ENCODE data around the gene HIVEP3. TPM values are rescaled to one million over a fixed set of nuclear protein-coding genes. Genes with fewer than 3 reads are reported as not detected.
A peak's percentile ranks its signal among the peaks of the same experiment; 100 is the strongest.

Gene HIVEP3
- total RNA-seq, 1 donor from 2014 or later, result 1.2 TPM

DNA sequence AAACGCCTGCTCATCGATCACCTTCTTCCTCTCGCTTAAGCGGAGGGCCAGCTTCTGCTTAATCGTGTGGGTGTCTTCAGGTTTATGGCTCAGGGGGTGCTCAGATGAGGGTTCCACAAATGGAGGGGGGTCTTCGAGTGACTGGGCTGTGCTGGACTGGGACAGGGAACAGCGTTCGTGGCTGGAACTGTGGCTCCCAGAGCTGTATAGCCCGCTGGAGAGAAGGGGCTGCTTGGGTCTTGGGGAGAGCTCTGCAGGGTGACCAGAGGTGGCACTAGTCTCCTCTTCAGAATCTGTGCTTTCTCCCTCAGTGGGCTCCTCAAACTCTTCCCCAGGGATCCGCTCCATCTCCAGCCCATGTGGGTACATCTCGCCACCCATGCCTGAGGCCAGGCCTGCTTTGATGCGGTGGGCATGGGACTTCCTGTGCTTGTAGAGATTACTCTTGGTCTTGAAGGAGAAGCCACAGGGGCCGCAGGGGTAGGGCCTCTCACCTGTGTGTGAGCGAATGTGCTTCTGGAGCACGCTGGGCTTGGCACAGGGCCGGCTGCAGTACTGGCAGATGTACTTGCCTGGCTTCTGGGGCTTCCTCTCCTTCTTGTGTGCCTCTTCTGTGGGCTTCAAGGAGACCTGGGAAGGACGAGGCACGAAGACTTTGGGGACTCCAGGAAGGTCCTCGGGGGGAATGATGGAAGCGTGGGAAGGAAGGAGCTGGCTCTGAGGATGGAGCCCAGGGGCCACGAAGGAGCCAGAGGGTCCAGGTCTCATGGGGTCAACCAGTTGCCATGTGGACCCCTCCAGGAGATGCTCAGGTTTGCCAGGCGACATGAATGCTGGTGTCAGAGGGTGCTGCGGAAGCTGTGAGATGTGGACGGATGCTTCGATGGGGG is 334.8 kb downstream of the HIVEP3 start:
- TF ChIP-seq, protein P1, sequence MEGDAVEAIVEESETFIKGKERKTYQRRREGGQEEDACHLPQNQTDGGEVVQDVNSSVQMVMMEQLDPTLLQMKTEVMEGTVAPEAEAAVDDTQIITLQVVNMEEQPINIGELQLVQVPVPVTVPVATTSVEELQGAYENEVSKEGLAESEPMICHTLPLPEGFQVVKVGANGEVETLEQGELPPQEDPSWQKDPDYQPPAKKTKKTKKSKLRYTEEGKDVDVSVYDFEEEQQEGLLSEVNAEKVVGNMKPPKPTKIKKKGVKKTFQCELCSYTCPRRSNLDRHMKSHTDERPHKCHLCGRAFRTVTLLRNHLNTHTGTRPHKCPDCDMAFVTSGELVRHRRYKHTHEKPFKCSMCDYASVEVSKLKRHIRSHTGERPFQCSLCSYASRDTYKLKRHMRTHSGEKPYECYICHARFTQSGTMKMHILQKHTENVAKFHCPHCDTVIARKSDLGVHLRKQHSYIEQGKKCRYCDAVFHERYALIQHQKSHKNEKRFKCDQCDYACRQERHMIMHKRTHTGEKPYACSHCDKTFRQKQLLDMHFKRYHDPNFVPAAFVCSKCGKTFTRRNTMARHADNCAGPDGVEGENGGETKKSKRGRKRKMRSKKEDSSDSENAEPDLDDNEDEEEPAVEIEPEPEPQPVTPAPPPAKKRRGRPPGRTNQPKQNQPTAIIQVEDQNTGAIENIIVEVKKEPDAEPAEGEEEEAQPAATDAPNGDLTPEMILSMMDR (conservative IDR thresholded peaks at IDR 0.05), result no peak
- DNase-seq (ENCODE audit: low read depth, low spot score), result no peak
- no peaks in the 10 kb centered on the region for H3K9me3 Mint-ChIP-seq
- no peaks in the 10 kb centered on the region for H3K36me3 Mint-ChIP-seq (ENCODE audit: low read depth)
- no peak overlapping the region for H3K27ac Mint-ChIP-seq (ENCODE audit: unreplicated experiment)
- H3K4me3 Mint-ChIP-seq, result no peak overlapping the region
- H3K4me1 Mint-ChIP-seq, result no peaks in the 10 kb centered on the region
- no peaks in the 10 kb centered on the region for H3K27me3 Mint-ChIP-seq (ENCODE audit: low read depth)

DNA sequence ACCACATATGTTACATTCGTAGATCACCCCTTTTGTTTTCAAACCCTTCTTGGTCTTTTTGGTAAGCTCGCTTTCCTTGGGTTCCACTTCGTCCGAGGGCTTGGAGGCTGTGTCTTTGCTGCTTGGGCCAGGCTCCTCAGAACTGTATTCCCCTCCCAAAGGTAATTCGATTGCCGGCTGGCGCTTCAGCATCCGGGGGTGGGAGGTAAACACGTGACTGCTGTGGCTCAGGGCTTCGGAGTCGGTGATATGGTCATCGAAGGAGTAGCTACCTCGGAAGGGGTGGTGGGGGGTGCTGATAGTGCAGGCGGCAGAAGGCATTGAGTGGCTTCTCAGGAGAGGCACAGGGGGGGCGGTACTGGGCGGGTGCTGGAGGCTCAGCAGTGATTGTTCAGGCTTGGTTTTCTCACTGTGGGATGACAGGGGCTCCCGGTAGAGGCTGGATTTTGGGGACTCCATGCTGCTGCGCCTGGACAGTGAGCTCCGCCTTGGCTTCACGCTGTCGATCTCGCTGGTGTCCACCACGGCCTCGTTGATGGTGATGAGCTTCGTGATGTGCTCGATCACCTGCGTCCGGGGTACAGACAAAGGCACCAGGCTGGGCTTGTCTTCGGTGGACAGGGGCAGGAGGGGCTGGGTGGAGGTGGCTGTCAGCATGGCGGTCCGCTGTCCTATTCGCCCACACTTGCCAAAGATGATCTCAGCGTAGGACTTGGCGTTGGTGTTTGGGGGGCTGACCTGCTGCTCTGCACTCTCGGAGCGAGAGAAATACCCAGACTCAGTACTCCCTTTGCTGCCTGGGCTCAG is 335.7 kb downstream of the HIVEP3 start:
- H3K36me3 Mint-ChIP-seq (ENCODE audit: low read depth), result no peaks in the 10 kb centered on the region
- H3K4me1 Mint-ChIP-seq, result no peaks in the 10 kb centered on the region
- no peak overlapping the region for H3K4me3 Mint-ChIP-seq

DNA sequence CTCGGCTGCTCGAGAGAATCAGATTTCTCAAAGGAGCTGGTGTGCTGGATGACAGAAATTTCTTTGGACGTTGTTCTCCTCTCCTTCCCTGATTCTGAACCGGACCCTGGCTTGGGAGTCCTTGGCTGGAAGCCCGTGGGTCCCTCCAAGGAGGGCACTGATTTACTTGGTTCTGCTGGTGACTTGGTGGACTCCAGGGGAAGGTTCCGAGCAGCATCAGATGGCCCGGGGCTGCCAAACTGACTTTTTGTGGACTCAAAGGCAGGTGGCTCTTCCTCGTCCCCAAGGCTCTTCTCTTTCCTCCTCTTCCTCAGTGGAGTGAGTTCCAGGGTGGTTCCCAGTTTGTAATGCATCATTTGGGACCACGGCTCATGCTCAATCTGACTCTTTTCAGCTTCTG is 336.4 kb downstream of the HIVEP3 start:
- no peak for DNase-seq (ENCODE audit: low read depth, low spot score)
- Mint-ChIP-seq H3K27ac (ENCODE audit: unreplicated experiment) (no peak overlapping the region), H3K4me1 (no peaks in the 10 kb centered on the region), H3K4me3 (no peak overlapping the region), H3K27me3 (ENCODE audit: low read depth) (no peaks in the 10 kb centered on the region), H3K36me3 (ENCODE audit: low read depth) (no peaks in the 10 kb centered on the region), H3K9me3 (no peaks in the 10 kb centered on the region)
- TF ChIP-seq, protein P1 (conservative IDR thresholded peaks at IDR 0.05), result no peak

More for the DNA sequence above, 335.7 kb downstream of the HIVEP3 start:
- DNase-seq (ENCODE audit: low read depth, low spot score), result no peak
- no peaks in the 10 kb centered on the region for H3K27me3 Mint-ChIP-seq (ENCODE audit: low read depth)
- H3K9me3 Mint-ChIP-seq, result no peaks in the 10 kb centered on the region
- H3K27ac Mint-ChIP-seq (ENCODE audit: unreplicated experiment), result peak overlapping the region; percentile 19
- TF ChIP-seq, protein P1 (conservative IDR thresholded peaks at IDR 0.05), result no peak

DNA sequence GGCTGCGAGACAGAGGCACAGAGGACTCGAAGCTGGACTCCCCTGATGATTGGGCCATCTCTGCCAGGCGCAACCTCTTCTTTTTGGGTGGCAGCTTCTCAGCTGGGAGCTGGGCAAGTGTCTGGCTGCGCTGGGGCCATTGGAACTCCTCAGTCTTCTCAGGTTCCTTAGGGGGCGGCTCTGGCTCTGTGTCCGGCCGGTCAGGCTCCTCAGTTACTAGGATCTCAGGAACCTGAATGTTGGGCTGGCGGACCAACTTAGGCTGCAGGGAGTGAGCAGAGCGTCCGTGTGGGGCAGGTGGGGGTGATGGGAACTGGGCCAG is 336.8 kb downstream of the HIVEP3 start:
- DNase-seq (ENCODE audit: low read depth, low spot score), result no peak
- H3K4me1 Mint-ChIP-seq, result no peaks in the 10 kb centered on the region
- H3K9me3 Mint-ChIP-seq, result no peaks in the 10 kb centered on the region
- H3K4me3 Mint-ChIP-seq, result no peak overlapping the region
- H3K27me3 Mint-ChIP-seq (ENCODE audit: low read depth), result no peaks in the 10 kb centered on the region
- TF ChIP-seq, protein P1 (conservative IDR thresholded peaks at IDR 0.05), result no peak
- H3K36me3 Mint-ChIP-seq (ENCODE audit: low read depth), result no peaks in the 10 kb centered on the region
- H3K27ac Mint-ChIP-seq (ENCODE audit: unreplicated experiment), result no peak overlapping the region

GRCh38 chr1:41581216-41582003 is 337.3 kb downstream of the HIVEP3 start:
- no peak for DNase-seq (ENCODE audit: low read depth, low spot score)
- Mint-ChIP-seq H3K27me3 (ENCODE audit: low read depth) (no peaks in the 10 kb centered on the region), H3K4me1 (no peaks in the 10 kb centered on the region), H3K4me3 (no peak overlapping the region), H3K36me3 (ENCODE audit: low read depth) (no peaks in the 10 kb centered on the region), H3K9me3 (no peaks in the 10 kb centered on the region), H3K27ac (ENCODE audit: unreplicated experiment) (peak overlapping the region; percentile 27)
- TF ChIP-seq, protein P1 (conservative IDR thresholded peaks at IDR 0.05), result no peak

All from neural crest cell (in vitro differentiated cells).